IPS DF 19.7 (cell line): ENCODE data around the gene RELCH.

ENCODE experiments used
- DNase-seq: peaks from one replicate; pipeline ENCODE4 v3.0.0-alpha.2; 2013; ENCODE audit warnings: low read depth, low spot score

Gene RELCH

DNA sequence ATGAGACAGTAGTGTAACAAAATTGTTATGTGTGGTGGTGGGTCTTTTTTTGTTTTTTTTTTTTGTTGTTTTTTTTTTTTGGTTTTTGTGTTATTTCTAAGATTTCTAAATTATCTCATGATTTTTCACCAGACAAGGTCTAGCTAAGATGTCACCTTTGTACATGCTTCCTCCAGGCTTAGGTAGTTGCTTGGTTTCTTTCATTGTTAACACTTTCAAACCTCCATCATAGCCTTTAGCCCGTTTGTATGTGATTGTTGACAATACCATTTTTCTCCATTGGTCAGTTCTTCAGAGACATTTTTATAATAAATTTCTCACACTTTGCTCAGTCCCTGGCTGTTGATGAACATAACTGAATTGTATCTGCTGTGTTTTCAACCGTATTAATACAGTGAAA, 2.2 kb downstream of the RELCH start:
- no peak for DNase-seq

DNA sequence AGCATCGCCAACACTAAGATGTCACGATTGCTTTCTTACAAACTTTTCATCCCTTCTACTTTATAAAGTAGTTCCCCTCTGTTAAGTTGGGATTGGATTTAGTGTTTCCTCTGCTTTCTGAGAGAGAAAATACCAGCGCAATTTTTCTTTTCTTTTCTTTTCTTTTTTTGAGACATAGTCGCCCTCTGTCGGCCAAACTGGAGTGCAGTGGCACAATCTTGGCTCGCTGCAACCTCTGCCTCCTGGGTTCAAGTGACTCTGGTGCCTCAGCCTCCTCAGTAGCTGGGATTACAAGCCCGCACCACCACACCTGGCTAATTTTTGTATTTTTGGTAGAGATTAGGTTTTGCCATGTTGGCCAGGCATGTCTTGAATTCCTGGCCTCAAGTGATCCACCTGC, 9.0 kb downstream of the RELCH start:
- DNase-seq: no peak

DNA sequence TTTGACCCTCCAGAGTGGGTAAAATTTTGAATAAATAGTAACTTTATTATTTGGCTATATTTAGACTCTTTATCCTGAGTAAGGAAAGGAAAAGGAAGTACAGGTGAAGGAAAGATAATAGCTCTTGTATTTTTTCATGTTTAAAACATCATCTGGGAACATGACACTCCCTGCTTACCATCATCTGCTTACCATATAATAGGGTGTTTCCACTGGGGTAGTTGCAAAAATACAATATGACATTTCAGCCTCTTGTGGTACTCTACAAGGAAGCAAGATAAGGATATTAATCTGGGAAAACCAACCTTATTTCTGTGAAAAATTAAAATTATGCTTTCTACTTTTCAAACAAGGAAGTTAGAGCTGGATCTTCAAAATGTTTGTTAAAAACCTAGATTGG, 9.9 kb downstream of the RELCH start:
- no peak for DNase-seq

DNA sequence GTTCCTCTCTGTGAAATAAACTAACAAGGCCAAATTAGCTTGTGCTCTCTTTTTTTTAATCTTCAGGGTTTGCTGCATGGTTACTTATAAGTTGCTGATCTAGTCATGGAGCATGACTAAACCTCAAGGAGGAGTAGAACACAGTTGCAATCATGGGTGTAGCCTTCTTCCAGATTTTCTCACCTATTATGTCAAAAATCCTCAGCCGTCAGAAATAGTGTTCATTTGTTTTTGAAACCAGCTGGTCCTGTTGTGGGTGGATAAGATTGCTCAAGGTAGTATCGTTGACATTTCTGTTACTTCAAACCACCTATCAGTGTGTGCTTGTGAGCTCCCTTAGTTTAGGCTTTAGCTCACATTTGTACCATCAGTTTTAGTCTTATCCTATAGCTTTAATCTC, 11.2 kb downstream of the RELCH start:
- DNase-seq: no peak

DNA sequence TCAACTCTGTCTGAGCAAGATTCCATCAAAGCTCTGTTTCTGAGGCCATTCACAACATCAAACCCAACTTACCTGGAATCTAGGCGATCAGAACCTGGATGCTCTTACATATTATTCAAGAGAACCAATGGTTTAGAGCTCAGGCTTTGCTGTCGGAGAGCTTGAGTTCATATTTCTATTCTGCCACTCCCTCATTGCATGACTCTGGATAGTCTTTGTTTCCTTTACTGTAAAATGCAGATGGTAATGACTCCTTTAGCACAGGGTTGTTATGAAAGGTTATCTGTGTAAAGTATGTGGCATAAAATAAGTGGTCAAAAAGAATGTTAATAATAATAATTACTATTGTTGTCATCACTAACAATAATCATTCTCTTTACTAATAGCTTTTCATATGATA, 12.6 kb downstream of the RELCH start:
- no peak for DNase-seq

DNA sequence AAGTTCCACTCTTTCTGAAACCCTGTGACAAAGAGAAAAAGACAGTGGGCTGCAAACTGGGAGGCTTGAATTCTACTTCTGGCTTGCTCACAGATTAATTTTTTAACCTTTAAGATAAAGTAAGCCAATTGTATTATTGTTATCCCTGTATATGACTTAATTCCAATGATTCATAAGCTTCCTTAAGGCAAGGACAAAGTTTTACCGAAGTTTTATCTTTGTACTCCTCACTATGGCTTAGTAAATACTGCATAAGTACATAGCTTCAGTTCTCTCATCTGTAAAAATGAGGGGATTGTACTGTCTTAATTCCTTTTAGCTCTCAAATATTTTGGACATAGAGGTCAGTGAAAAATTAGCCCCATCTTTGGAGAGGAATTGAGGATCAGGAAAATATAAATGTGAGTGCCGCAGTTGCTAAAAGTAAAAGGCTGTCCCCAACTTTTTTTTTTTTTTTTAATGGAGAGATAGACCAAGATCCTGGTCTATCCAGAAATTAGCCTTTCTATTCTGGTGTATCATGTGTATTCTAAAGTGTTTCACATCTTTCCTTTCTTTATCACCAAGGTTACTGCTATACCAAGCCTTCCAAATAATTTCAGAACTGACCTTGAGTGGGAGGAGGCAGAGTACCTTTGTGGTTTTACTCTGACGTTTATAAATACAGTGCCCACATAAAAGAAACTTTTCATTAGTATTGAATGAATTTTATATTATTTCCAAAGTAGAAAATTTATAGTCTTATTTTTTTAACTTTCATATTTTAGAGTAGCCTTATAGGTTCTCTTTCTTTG, 13.3 kb downstream of the RELCH start:
- no peak for DNase-seq

DNA sequence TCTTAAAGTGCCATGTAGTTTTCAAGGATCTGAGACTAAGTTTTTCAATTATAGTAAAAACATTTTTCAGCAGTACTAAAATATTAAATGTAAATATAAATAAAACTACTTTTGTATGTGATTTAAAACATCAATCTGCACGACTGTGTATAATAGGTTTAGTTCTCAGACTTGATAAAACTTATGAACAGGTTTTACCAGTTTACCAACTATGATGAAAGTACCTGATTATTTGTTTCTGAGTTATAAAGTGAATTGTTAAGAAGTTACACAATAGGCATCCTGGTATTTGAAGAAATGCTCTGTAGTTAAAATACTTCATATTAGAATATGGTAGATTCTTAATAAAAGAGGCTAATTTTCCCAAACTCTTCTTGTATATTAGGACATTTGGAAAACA, 14.8 kb downstream of the RELCH start:
- no peak for DNase-seq

DNA sequence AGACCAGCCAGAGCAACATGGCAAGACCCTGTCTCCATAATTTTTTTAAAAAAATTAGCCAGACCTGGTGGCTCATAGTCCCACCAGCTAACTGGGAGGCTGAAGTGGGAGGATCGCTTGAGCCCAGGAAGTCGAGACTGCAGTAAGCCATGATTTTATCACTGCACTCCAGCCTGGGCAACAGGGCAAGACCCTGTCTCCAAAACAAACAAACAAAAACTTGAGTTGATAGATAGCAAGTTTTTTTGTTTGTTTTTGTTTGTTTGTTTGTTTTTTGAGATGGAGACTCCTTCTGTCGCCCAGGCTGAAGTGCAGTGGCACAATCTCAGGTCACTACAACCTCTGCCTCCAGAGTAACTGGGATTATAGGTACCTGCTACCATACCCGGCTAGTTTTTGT, 18.8 kb downstream of the RELCH start:
- no peak for DNase-seq

DNA sequence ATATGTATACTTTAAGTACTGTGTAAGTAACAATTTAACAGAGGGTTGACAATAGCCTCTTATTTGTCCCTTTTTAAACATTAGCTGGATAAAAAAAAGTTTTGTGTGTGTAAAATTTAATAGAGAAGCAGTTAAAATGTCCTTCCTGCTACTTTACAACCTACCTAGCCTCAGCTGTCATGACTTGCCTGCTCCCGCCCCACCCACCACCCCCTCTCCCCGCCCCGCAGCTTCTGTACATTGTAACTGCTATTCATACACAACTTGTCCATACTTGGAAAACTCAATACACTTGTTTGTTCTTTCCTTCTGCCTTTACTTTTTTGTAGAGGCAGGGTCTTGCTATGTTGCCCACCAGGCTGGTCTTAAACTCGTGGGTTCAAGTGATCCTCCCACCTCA, 19.5 kb downstream of the RELCH start:
- DNase-seq: no peak

DNA sequence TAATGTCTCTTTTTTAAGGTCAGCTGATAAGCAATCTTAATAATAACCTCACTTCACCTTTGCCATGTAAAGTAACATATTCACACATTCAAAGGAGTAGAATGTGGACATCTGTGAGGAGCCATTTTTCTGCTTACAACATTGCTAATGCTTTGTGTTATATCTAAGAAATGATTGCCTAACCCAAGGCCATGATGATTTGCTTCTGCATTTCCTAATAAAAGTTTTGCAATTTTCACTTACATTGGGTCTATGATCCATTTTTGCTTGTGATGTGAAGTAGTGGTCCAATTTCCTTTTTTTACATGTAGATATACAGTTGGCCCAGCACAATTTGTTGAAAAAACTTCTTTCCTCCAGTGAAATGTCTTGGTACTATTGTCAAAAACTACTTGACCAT, 22.0 kb downstream of the RELCH start:
- DNase-seq: no peak

DNA sequence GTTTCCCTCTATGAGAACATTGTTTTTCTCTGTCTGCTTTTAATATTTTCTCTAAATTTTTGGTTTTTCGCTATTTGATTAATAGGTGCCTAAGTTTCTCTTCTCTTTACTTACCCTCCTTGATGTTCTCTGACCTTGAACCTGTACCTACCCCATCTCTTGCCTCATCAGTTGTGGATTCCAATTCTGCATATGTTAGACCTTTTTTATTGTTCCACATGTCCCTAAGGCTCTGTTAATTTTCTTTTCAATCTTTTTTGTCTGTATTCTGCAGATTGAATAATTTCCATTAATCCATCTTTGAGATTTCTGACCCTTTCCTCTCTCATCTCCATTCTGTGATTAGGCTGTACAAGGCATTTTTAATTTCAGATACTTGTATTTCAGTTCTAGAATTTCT, 23.1 kb downstream of the RELCH start:
- DNase-seq: no peak

DNA sequence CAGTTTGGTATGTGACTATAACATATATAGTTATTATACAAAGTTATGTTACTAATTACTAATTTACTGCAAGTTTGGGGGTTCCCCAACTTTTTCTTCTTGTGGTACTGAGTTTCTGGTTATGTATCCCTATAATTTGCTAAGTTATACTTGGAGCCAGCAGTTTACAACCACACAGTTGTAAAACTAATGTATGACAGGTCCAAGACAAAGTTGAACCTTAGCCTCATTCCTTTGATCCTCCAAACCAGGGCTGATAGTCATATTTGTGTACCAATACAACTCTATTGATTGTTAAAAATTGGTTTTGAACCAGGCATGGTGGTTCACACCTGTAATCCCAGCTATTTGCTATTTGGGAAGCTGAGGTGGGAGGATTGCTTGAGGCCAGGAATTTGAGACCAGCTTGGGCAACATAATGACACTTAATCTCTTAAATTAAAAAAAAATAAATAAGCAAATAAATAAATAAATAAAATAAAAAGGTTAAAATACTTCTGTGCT, 24.3 kb downstream of the RELCH start:
- no peak for DNase-seq

DNA sequence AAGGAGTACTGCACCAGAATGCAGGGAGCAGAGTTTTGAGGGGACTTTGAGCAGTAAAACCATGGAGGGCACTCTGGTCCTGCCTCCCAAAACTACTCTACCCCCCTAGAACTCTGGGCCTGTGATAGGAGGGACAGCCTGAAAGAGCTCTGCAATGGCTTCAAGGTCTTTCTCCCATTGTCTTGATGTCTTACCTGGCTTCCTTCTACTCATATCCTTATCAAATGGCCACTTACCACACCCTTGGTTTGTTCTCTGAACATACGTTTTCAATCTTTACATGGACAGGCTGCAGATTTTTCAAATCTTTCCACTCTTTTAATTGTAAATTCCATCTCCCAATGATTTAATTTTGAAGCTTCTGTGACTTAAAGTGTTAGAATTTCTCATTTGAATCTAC, 27.7 kb downstream of the RELCH start:
- DNase-seq: no peak

DNA sequence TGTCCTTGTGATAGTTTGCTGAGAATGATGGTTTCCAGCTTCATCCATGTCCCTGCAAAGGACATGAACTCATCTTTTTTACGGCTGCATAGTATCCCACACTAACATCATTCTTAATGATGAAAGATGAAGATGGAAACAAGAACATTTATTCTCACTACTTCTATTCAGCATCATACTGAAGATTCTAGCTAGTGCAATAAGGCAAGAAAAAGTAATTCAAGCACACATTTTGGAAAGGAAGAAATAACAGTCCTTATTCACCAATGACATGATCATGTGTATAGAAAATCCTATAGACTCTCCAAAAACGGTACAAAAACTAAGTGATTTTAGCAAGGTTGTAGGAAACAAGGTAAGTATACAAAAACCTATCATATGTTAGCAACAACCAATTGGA, 37.2 kb downstream of the RELCH start:
- DNase-seq: no peak

DNA sequence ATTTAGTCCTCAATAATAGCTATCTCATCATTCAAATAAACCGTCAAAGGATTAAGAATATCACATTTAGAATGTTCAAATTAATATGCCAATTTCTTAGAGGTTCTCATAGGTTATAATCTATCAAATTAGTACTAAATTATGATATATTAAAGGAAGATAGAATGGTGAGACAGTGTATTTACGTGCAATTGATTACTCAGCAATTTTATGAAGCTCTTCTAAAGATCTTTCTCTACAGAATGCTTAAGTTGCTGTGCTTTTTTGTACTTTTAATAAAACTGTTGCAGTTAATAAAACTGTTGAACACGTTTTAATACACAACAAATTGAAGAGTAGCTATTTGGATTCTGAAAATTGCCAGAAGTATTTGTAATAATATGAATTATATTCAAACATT, 39.0 kb downstream of the RELCH start:
- no peak for DNase-seq

DNA sequence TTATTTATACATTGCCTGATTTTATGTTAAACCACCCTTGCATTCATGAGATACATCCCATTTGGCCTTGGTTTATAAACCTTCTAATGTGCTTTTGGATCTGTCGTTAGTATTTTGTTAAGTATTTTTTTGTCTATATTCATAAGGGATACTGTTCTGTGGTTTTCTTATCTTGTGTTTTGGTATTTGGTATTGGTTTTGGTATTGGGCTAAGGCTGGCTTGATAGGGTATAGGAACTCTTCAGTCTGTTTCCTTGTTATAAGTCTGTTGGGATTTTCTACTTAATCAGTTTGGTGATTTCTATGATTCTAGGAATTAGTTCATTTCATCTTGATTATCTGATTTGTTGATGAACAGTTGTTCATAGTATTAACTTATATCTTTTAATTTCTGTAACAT, 49.2 kb downstream of the RELCH start:
- DNase-seq: no peak

DNA sequence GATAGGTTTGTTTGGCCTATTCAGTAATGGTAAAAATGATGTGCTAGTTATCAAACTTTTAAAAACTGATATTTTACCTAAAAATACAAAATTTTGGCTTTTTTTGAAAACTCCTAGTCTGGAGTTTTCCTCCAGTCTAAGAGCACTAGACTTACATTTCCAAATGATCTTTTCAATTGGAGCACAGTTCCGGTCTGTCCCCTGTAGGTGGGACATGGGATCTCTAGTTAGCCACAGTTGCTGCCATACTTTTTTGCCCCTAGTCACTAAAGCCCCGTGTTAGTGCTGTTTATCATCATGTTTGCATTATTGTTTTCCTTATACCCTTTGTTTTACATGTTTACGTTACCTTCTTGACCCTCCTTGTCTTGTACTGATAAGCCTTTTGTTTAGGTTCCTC, 52.4 kb downstream of the RELCH start:
- no peak for DNase-seq

DNA sequence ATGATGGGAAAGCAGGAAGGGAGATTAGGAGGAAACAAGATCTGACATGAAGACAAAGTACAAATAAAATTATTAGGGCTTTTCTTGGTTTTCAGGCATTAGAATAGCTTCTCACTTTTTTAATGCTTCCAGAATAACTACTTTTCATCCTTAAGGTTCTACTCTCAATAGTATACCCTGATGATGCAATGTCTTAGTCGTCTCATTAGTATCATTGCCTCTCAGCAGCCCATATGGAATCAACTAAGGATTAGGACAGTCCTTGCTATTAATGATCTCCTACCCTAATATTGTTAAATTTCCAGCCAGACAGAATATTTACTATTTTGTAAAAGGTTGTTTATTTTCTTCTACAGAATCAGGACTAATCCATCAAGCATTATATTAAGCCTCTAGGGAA, 55.9 kb downstream of the RELCH start:
- DNase-seq: no peak

DNA sequence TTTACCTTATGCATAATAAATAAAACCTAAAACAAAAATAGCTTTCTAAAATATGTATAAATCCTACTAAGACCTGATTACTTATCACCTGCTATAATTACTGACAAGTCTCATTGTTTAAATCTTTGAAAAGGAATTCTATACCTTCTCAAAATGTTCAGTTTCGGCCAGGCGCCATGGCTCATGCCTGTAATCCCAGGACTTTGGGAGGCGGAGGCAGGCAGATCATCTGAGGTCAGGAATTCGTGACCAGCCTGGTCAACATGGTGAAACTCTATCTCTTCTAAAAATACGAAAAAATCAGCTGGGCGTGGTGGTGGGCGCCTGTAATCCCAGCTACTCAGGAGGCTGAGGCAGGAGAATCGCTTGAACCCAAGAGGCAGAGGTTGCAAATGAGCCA, 58.1 kb downstream of the RELCH start:
- DNase-seq: no peak

DNA sequence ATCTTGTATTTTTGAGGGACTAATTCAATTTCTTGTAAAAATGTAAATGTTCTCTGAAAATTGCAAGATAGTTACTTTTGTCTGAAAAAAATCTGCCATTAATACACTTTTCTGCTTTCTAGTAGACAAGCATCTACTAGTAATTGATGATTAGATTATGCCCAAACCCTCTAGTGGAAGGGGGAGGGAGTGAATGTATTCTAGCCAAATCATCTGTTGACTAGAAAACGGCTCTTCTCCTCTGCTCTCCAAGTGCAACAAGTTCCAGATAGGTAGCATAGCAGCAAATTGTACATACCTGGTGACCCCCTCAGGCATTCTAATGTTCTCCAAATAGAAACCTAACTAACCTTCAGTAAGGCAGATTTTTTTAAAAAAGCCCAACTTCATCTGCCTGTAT, 58.6 kb downstream of the RELCH start:
- DNase-seq: no peak

DNA sequence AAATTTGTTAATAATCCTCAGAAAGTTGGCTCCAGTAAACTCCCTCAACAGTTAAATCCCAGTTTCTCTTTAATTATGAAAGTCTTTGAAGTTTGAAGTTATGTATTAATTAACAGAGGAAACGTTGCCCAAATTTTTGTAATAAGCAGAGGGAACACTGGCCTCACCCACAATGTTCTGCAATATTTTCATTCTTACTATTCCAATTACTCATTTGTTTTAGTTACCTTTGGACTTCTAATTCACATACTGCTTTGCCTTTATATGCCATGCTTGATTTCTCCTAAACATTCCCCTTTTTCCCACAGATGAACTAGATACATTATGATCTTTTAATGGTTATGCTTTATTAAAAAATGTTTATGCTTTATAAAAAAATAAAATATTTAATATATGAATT, 61.3 kb downstream of the RELCH start:
- DNase-seq: no peak

DNA sequence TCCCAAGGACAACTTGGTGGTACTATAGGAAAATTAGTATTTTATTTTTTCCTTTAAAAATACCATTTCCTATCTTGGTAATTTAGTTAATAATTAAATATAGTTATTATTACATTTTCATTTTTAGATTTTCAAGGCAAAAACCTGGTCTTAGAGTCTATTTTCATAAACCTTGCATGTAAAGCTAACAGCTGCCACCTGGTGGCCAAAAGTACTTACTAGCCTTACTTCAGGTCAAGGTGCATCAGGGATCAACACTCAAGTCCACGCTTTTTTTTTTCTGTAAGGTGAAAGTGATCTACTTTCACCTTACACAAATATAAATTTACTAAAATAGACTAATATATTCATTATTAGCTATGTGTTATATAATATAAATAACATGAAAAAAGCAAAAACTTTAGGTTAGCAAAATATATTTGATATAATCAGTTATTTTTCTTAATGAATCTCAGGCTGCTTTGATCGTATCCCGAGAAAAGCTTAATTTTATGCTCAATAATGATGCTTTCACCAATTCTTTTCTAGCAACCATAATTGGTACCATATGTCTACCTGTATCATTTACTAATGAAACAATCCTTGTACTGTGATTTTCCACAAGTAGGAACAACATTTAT, 62.5 kb downstream of the RELCH start:
- peak; percentile 38 for DNase-seq

DNA sequence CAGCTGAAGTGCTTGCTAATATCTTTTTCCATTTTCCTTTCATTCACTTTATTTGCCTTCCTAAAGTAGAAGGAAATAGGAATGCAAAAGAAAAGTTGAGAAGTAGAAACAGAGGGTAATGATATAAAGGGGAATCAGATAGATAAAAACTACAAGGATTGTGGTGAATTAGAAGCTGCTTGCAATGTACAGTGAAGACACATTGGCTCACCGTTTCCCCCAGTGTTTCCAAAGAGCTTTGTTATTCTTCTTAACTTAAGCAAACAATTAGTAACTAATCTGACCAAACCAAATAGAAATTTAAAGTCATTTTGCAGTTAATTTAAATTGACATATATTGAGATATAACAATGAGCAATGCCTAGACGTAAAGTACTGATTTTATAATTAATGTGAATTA, 63.4 kb downstream of the RELCH start:
- no peak for DNase-seq

DNA sequence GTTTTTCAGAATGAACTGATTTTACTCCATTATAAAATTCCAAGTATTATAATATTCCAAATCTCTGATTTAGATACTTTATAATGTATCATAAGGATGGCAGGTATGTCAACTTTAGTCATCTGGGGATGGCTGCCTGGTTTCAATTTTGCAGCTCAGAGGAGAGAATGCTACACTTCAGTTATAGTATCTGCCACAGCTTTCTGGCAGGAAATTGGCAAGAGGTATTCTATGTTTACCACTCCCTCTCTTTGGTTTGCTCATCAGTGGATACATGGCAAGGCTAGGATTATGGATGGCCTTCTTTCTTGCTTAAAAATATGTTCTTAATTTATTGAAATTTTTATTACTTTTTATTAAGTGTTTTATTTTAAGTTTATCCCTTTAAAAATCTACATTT, 71.0 kb downstream of the RELCH start:
- no peak for DNase-seq
